HepG2 (cell line): ENCODE measurements around the gene ITGAV. TPM values are rescaled to one million over a fixed set of nuclear protein-coding genes. Genes with fewer than 3 reads are reported as not detected.
A peak's percentile ranks its signal among the peaks of the same experiment; 100 is the strongest.

ENCODE experiments used
- ATAC-seq: fragments of 200-7000 bp; cut with Tn5 transposase; 3 replicates; pipeline ENCODE4 v1.9.1; 2020; ENCODE audit warnings: mild to moderate bottlenecking, moderate library complexity
- BruUV-seq: library from RNA; stranded (reverse); fragments of 400-500 nt; replicated peaks from 2 replicates; lab custom pipeline; 2021; lab: Mats Ljungman, UMichigan
- CTCF ChIA-PET: fragments of 300-600 bp; formaldehyde crosslinking; extraction: SDS; loops from one replicate; lab custom pipeline; 2021; ENCODE audit warnings: low total read pairs, inconsistent platforms, low intra/inter-chr PET ratio; lab: Yijun Ruan, JAX
- POLR2A ChIA-PET: fragments of 350-600 bp; sonication (Branson Sonifier 250); formaldehyde crosslinking; loops from one replicate; lab custom pipeline; 2020; ENCODE audit warnings: antibody characterized with exemption, inconsistent platforms; lab: Yijun Ruan, JAX
- DNase-seq: peaks from one replicate; pipeline ENCODE4 v3.0.0-alpha.2; 2015; ENCODE audit warnings: low spot score
- FAIRE-seq: peaks from 3 replicates; lab custom pipeline; 2011; peaks lifted over from hg19 to GRCh38; lab: Jason Lieb, UNC
- H2AFZ ChIP-seq: one replicate; pipeline ENCODE4 v1.6.1; 2011; ENCODE audit warnings: low read length, inconsistent platforms
- H3K27ac ChIP-seq: fragments of 300-600 bp; 3 replicates; pipeline ENCODE4 v1.8.0; 2011; ENCODE audit warnings: mixed run types, mild to moderate bottlenecking, mixed read lengths, low read length, inconsistent platforms; ENCODE audit not compliant: insufficient read depth; ENCODE audit errors: extremely low read length
- H3K27me3 ChIP-seq, 2 experiments: fragments of 200-600 bp in 1 of 2; 2 replicates in 1 of 2; 3 replicates in 1 of 2; pipeline versions ENCODE4 v1.6.0 to v1.8.0; 2011; ENCODE audit warnings: low read length in 2 of 2, mild to moderate bottlenecking in 2 of 2, moderate library complexity in 2 of 2, inconsistent platforms in 1 of 2; ENCODE audit not compliant: insufficient read depth in 2 of 2, control insufficient read depth in 1 of 2
- H3K36me3 ChIP-seq, 2 experiments: fragments of 200-600 bp in 1 of 2; replicated peaks in 1 of 2; 2 replicates in 1 of 2; 3 replicates in 1 of 2; pipeline versions ENCODE4 v1.5.1 to v1.8.0; 2011; ENCODE audit warnings: low read length in 2 of 2, inconsistent platforms in 1 of 2; ENCODE audit not compliant: insufficient read depth in 2 of 2, control insufficient read depth in 1 of 2
- H3K4me1 ChIP-seq: 2 replicates; pipeline ENCODE4 v1.5.1; 2012; ENCODE audit warnings: low read length, inconsistent platforms; ENCODE audit not compliant: insufficient read depth
- H3K4me2 ChIP-seq: 2 replicates; pipeline ENCODE4 v1.6.0; 2011; ENCODE audit warnings: low read depth, low read length, inconsistent platforms
- H3K4me3 ChIP-seq, 3 experiments: fragments of 200-600 bp in 1 of 3; sonication (generic), shearing (Covaris generic) in 1 of 3; replicated peaks in 1 of 3; 2 replicates each; pipeline ENCODE4 v1.5.1; 2011 to 2016; ENCODE audit warnings: low read length in 3 of 3, inconsistent platforms in 2 of 3, low read depth in 2 of 3, mild to moderate bottlenecking in 2 of 3, control low read depth in 1 of 3, mixed read lengths in 1 of 3; ENCODE audit not compliant: insufficient read depth in 1 of 3
- H3K79me2 ChIP-seq: one replicate; pipeline ENCODE4 v1.6.1; 2011; ENCODE audit warnings: low read length, inconsistent platforms; ENCODE audit not compliant: insufficient read depth
- H3K9ac ChIP-seq: 2 replicates; pipeline ENCODE4 v1.6.0; 2011; ENCODE audit warnings: mild to moderate bottlenecking, low read depth, low read length, inconsistent platforms; ENCODE audit not compliant: insufficient read depth
- H3K9me3 ChIP-seq: 2 replicates; pipeline ENCODE4 v1.5.1; 2012; ENCODE audit warnings: mild to moderate bottlenecking, low read length
- H4K20me1 ChIP-seq: 2 replicates; pipeline ENCODE4 v1.6.0; 2011; ENCODE audit warnings: inconsistent platforms, mild to moderate bottlenecking, low read length, moderate library complexity; ENCODE audit not compliant: insufficient read depth
- ARNTL ChIP-seq: sonication (generic); formaldehyde crosslinking; IDR thresholded peaks from 2 replicates; pipeline ENCODE4 v1.4.0; 2020; ENCODE audit warnings: mild to moderate bottlenecking, missing genetic modification reagents
- CC2D1A ChIP-seq: sonication (generic); formaldehyde crosslinking; IDR thresholded peaks from 2 replicates; pipeline ENCODE4 v1.8.1; 2023; ENCODE audit warnings: mild to moderate bottlenecking, missing genetic modification reagents
- CCAR2 ChIP-seq: fragments of 200-400 bp; formaldehyde crosslinking; optimal IDR thresholded peaks from 2 replicates; pipeline ENCODE3; 2018; ENCODE audit warnings: low read depth, mild to moderate bottlenecking, low read length, moderate library complexity
- FIP1L1 ChIP-seq: fragments of 200-400 bp; formaldehyde crosslinking; IDR thresholded peaks from 2 replicates; pipeline ENCODE4 v1.6.1; 2018; ENCODE audit warnings: low read depth, mild to moderate bottlenecking, low read length, moderate library complexity, borderline replicate concordance; ENCODE audit not compliant: insufficient read depth
- FOXC1 ChIP-seq: sonication (generic); formaldehyde crosslinking; IDR thresholded peaks from 2 replicates; pipeline ENCODE4 v1.8.0; 2022; ENCODE audit warnings: mild to moderate bottlenecking, missing genetic modification reagents, borderline replicate concordance
- FOXM1 ChIP-seq: sonication (generic); formaldehyde crosslinking; IDR thresholded peaks from 2 replicates; pipeline ENCODE4 v1.5.0; 2020; ENCODE audit warnings: missing genetic modification reagents
- MTF1 ChIP-seq: sonication (generic); formaldehyde crosslinking; IDR thresholded peaks from 2 replicates; pipeline ENCODE4 v1.5.0; 2020; ENCODE audit warnings: missing genetic modification reagents
- RCOR2 ChIP-seq: IDR thresholded peaks from 2 replicates; pipeline ENCODE4 v1.6.1; 2016; ENCODE audit warnings: missing biosample characterization, missing genetic modification reagents
- SNAPC2 ChIP-seq: sonication (generic); formaldehyde crosslinking; IDR thresholded peaks from 2 replicates; pipeline ENCODE4 v1.8.1; 2022; ENCODE audit warnings: mild to moderate bottlenecking, missing genetic modification reagents
- SP140L ChIP-seq: sonication (generic); formaldehyde crosslinking; IDR thresholded peaks from 2 replicates; pipeline ENCODE4 v1.4.0; 2020; ENCODE audit warnings: missing genetic modification reagents, borderline replicate concordance
- SRSF9 ChIP-seq: fragments of 200-400 bp; formaldehyde crosslinking; IDR thresholded peaks from 2 replicates; pipeline ENCODE4 v1.6.1; 2018; ENCODE audit warnings: borderline replicate concordance, mild to moderate bottlenecking, low read depth, low read length; ENCODE audit not compliant: insufficient read depth, poor library complexity, severe bottlenecking
- TBX2 ChIP-seq: sonication (generic); formaldehyde crosslinking; IDR thresholded peaks from 2 replicates; pipeline ENCODE4 v1.5.0; 2020; ENCODE audit warnings: missing genetic modification reagents, mild to moderate bottlenecking, borderline replicate concordance
- ZBTB38 ChIP-seq: sonication (generic); formaldehyde crosslinking; IDR thresholded peaks from 2 replicates; pipeline ENCODE4 v1.5.1; 2020; ENCODE audit warnings: mild to moderate bottlenecking, missing genetic modification reagents
- ZNF33B ChIP-seq: sonication (generic); formaldehyde crosslinking; IDR thresholded peaks from 2 replicates; pipeline ENCODE4 v1.5.1; 2020; ENCODE audit warnings: mild to moderate bottlenecking, missing genetic modification reagents
- ZNF644 ChIP-seq: IDR thresholded peaks from 2 replicates; pipeline ENCODE4 v1.6.1; 2016; ENCODE audit warnings: low read depth
- ZNF713 ChIP-seq: sonication (generic); formaldehyde crosslinking; IDR thresholded peaks from 2 replicates; pipeline ENCODE4 v1.4.0; 2020; ENCODE audit warnings: mild to moderate bottlenecking, missing genetic modification reagents
- ZNF773 ChIP-seq: sonication (generic); formaldehyde crosslinking; IDR thresholded peaks from 2 replicates; pipeline ENCODE4 v1.4.0; 2020; ENCODE audit warnings: missing genetic modification reagents, borderline replicate concordance
- WGBS: methylation state at CpG from one replicate; pipeline ENCODE4 v1.1.6; 2017; ENCODE audit warnings: low lambda C conversion rate; 5-methylcytosine and 5-hydroxymethylcytosine counted together
- in situ Hi-C: cut with HindIII; loops from 2 replicates; pipeline ENCODE4 v1.10.0; 2017; ENCODE audit warnings: low pct_unique_long_range_greater_than_20kb; ENCODE audit not compliant: extremely low pct_ligation_motif_present
- intact Hi-C: fragments of 100-400 bp; cut with micrococcal nuclease; formaldehyde crosslinking; loops from one replicate; pipeline ENCODE4 v1.10.0; 2022; ENCODE audit not compliant: unreplicated experiment
- polyA plus RNA-seq, 8 experiments: library from polyadenylated mRNA; depleted of rRNA in 3 of 8; stranded (reverse) in 7 of 8; unstranded in 1 of 8; fragments of >200 nt; fragmentation: Illumina TruSeq in 4 of 8; extraction: Trizol in 4 of 8; gene quantifications; 2 replicates each; pipeline versions ENCODE4 v1.2.1 to v1.2.3, GENCODE V29; 2011 to 2016; ENCODE audit warnings: low read depth in 4 of 8, missing spikeins in 1 of 8, mixed read lengths in 1 of 8; ENCODE audit not compliant: insufficient read depth in 1 of 8
- total RNA-seq, 5 experiments: library from RNA; depleted of rRNA; stranded (reverse); fragments of >200 nt; fragmentation: Illumina TruSeq; extraction: Trizol; gene quantifications; 2 replicates each; pipeline ENCODE4 v1.2.3, GENCODE V29; 2016; ENCODE audit warnings: low read depth in 1 of 5
- TF ChIP-seq, protein P1 (sequence below): sonication (generic); formaldehyde crosslinking; IDR thresholded peaks from 2 replicates; pipeline ENCODE4 v1.4.0; 2020; ENCODE audit warnings: low read depth, missing genetic modification reagents
- TF ChIP-seq, protein P2 (sequence below): sonication (generic); formaldehyde crosslinking; IDR thresholded peaks from 2 replicates; pipeline ENCODE4 v1.5.0; 2020; ENCODE audit warnings: mild to moderate bottlenecking, missing genetic modification reagents, borderline replicate concordance

Gene ITGAV
- total and polyA plus RNA-seq, 2 of the 13 experiments (the other 11 are each of a cell fraction or from before 2014, with no cell fraction given), result 59.1 to 60.4 TPM

DNA sequence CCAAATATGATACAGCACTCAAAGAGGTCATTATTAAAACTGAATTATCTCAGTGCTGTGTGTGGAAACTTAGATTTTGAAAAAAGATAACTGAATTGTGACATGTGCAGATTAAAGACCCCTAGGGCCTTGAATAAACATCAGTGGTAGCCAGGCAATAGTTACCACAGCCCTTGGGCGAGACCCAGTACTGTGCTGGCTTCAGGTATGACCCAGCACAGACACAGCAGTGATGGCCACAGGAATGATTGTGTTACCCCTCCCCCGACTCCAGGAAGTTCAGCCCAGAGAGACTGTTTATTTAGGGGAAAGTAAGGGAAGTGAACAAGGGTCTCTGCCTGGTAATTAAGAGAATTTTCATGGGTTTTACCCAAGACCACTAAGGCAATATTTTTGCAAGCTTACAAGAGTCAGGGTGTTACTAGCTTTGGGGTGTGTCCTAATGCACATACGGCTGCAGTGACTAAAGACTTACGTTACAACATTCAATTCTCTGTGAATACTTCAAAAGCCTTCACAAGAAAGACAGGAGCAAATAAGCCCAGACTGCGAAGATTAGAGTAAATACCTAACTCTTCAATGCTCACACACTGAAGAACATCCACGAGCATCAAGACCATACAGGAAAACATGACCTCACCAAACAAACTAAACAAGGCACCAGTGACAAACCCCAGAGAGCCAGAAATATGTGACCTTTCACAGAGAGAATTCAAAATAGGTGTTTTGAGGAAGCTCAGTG is 28.2 kb upstream of the ITGAV start:
- H3K4me1 ChIP-seq, result peaks cover 20% of the 10 kb centered on the region
- H3K4me2 ChIP-seq, result peak overlapping the region; percentile 65
- no peak overlapping the region; the same call in 1 of the 2 replicates for H3K9ac ChIP-seq
- intact Hi-C loops (loop anchor here (1.0 kb wide), 1 partner anchor 17 kb away; no protein-coding TSS in a partner anchor), in situ Hi-C loops (no loop called here)
- peak overlapping the region; percentile 2 to 42 (median 16); a peak in 3 of 6 replicates for H3K4me3 ChIP-seq
- BruUV-seq, result TSS peak; percentile 59
- no peaks in the 10 kb centered on the region for H3K79me2 ChIP-seq
- WGBS, result 8% methylated on average over 6 of the region's 6 CpGs
- FAIRE-seq (peak; percentile 56), DNase-seq (peak; percentile 90), ATAC-seq (peak; percentile 95)
- no peaks in the 10 kb centered on the region for H3K36me3 ChIP-seq
- peak overlapping the region; percentile 43 for H3K27ac ChIP-seq
- CTCF ChIA-PET, result no interaction called here
- peak overlapping the region; percentile 43 for H2AFZ ChIP-seq
- H4K20me1 ChIP-seq, result no peaks in the 10 kb centered on the region
- H3K9me3 ChIP-seq, result no peaks in the 10 kb centered on the region
- no peaks in the 10 kb centered on the region for H3K27me3 ChIP-seq
- POLR2A ChIA-PET, result interaction anchor here (1.2 to 3.8 kb wide), 5 partner anchors 9 to 76 kb away, joined by 3 to 24 read pairs (median 3); partner anchors contain the start of genes ITGAV and ZC3H15
- TF ChIP-seq FOXC1 (CRISPR knock-in tag), result no peak
- TF ChIP-seq ZNF713 (CRISPR knock-in tag), result no peak
- no peak for TF ChIP-seq ZNF33B (CRISPR knock-in tag)
- TF ChIP-seq SNAPC2 (CRISPR knock-in tag), result no peak
- TF ChIP-seq RCOR2 (CRISPR knock-in tag), result 0 out of 2 replicates have a peak, but pooled peaks have one; percentile 8
- TF ChIP-seq FOXM1 (CRISPR knock-in tag), result no peak
- TF ChIP-seq, protein P1, sequence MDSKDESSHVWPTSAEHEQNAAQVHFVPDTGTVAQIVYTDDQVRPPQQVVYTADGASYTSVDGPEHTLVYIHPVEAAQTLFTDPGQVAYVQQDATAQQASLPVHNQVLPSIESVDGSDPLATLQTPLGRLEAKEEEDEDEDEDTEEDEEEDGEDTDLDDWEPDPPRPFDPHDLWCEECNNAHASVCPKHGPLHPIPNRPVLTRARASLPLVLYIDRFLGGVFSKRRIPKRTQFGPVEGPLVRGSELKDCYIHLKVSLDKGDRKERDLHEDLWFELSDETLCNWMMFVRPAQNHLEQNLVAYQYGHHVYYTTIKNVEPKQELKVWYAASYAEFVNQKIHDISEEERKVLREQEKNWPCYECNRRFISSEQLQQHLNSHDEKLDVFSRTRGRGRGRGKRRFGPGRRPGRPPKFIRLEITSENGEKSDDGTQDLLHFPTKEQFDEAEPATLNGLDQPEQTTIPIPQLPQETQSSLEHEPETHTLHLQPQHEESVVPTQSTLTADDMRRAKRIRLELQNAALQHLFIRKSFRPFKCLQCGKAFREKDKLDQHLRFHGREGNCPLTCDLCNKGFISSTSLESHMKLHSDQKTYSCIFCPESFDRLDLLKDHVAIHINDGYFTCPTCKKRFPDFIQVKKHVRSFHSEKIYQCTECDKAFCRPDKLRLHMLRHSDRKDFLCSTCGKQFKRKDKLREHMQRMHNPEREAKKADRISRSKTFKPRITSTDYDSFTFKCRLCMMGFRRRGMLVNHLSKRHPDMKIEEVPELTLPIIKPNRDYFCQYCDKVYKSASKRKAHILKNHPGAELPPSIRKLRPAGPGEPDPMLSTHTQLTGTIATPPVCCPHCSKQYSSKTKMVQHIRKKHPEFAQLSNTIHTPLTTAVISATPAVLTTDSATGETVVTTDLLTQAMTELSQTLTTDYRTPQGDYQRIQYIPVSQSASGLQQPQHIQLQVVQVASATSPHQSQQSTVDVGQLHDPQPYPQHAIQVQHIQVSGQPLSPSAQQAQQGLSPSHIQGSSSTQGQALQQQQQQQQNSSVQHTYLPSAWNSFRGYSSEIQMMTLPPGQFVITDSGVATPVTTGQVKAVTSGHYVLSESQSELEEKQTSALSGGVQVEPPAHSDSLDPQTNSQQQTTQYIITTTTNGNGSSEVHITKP, result no peak
- TF ChIP-seq CC2D1A (CRISPR knock-in tag), result no peak
- TF ChIP-seq SP140L, result no peak
- no peak for TF ChIP-seq CCAR2
- TF ChIP-seq ZNF773 (CRISPR knock-in tag), result no peak
- TF ChIP-seq FIP1L1, result no peak
- no peak for TF ChIP-seq ZNF644
- TF ChIP-seq ZBTB38 (CRISPR knock-in tag), result no peak
- TF ChIP-seq TBX2, result peak; percentile 43; the same call in 1 of the 2 replicates
- TF ChIP-seq SRSF9, result no peak
- no peak for TF ChIP-seq MTF1 (CRISPR knock-in tag)
- no peak for TF ChIP-seq ARNTL
- TF ChIP-seq, protein P2, sequence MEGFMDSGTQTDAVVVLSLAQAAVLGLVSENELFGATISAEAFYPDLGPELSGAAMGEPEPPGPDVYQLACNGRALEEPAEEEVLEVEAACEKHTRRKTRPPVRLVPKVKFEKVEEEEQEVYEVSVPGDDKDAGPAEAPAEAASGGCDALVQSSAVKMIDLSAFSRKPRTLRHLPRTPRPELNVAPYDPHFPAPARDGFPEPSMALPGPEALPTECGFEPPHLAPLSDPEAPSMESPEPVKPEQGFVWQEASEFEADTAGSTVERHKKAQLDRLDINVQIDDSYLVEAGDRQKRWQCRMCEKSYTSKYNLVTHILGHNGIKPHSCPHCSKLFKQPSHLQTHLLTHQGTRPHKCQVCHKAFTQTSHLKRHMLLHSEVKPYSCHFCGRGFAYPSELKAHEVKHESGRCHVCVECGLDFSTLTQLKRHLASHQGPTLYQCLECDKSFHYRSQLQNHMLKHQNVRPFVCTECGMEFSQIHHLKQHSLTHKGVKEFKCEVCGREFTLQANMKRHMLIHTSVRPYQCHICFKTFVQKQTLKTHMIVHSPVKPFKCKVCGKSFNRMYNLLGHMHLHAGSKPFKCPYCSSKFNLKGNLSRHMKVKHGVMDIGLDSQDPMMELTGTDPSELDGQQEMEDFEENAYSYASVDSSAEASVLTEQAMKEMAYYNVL (CRISPR knock-in tag), result 0 out of 2 replicates have a peak, but pooled peaks have one; percentile 33
